ENCODE results near the gene GALNT13.

The GALNT13 gene

GRCh38 chr2:154132827-154133226, 261.1 kb downstream of the GALNT13 start:
- no peak for DNase-seq

- no peak for DNase-seq
These were observed 262.1 kb downstream of the GALNT13 start for GRCh38 chr2:154133823-154134222.

GRCh38 chr2:154140249-154141025, 268.7 kb downstream of the GALNT13 start:
- DNase-seq = no peak

GRCh38 chr2:154142480-154142879, 270.8 kb downstream of the GALNT13 start:
- no peak for DNase-seq

- no peak for DNase-seq
These were observed 271.4 kb downstream of the GALNT13 start for GRCh38 chr2:154143105-154143504.

GRCh38 chr2:154158101-154158500, 286.4 kb downstream of the GALNT13 start:
- DNase-seq = no peak

- DNase-seq = no peak
These were observed 289.6 kb downstream of the GALNT13 start for GRCh38 chr2:154161286-154161685.

- no peak for DNase-seq
These were observed 298.7 kb downstream of the GALNT13 start for GRCh38 chr2:154170400-154170799.

- DNase-seq = no peak
These were observed 301.4 kb downstream of the GALNT13 start for GRCh38 chr2:154173164-154173563.

GRCh38 chr2:154173919-154174318, 302.2 kb downstream of the GALNT13 start:
- no peak for DNase-seq

GRCh38 chr2:154182008-154182407, 310.3 kb downstream of the GALNT13 start:
- DNase-seq = no peak

GRCh38 chr2:154187948-154188347, 316.2 kb downstream of the GALNT13 start:
- DNase-seq = no peak

- no peak for DNase-seq
These were observed 318.2 kb downstream of the GALNT13 start for GRCh38 chr2:154189953-154190352.

GRCh38 chr2:154193246-154193645, 321.5 kb downstream of the GALNT13 start:
- no peak for DNase-seq

GRCh38 chr2:154194909-154195643, 323.4 kb downstream of the GALNT13 start:
- DNase-seq = no peak

- no peak for DNase-seq
These were observed 324.0 kb downstream of the GALNT13 start for GRCh38 chr2:154195644-154196195.

GRCh38 chr2:154198866-154199265, 327.1 kb downstream of the GALNT13 start:
- no peak for DNase-seq

GRCh38 chr2:154203206-154203605, 331.5 kb downstream of the GALNT13 start:
- DNase-seq = no peak

GRCh38 chr2:154203902-154204301, 332.2 kb downstream of the GALNT13 start:
- DNase-seq = no peak

- DNase-seq = no peak
These were observed 335.7 kb downstream of the GALNT13 start for GRCh38 chr2:154207288-154208047.

- DNase-seq = no peak
These were observed 352.0 kb downstream of the GALNT13 start for GRCh38 chr2:154223726-154224125.

GRCh38 chr2:154226931-154227330, 355.2 kb downstream of the GALNT13 start:
- no peak for DNase-seq

- no peak for DNase-seq
These were observed 357.0 kb downstream of the GALNT13 start for GRCh38 chr2:154228566-154229280.
